ENCODE results near the gene LCN12. TPM values are rescaled to one million over a fixed set of nuclear protein-coding genes. Genes with fewer than 3 reads are reported as not detected.

Gene LCN12
- total and polyA plus RNA-seq, 2 donors from 2014 or later: 35.5 to 42.9 TPM

GRCh38 chr9:136982232-136983051 is 30.4 kb downstream of the LCN12 start, which contains the start of gene LCNL1:
LCNL1 (plus strand) TSS chr9:136982993; CDS start chr9:136983587, 594 bp downstream.
- Histone ChIP-seq H3K27me3 (ENCODE audit: control insufficient read depth, insufficient read depth, low read length) (peaks cover 7% of the 10 kb centered on the region), H3K9me3 (ENCODE audit: control insufficient read depth in 2 of 3, insufficient read depth in 1 of 3, low read length in 3 of 3) (no peaks in the 10 kb centered on the region), H3K36me3 (ENCODE audit: control insufficient read depth in 2 of 3, insufficient read depth in 3 of 3, low read length in 3 of 3) (peaks cover 0 to 3% (median 0%) of the 10 kb centered on the region in 3 donors), H3K4me1 (ENCODE audit: control insufficient read depth in 2 of 3, insufficient read depth in 2 of 3, low read depth in 1 of 3, low read length in 3 of 3) (peaks cover 0 to 5% (median 0%) of the 10 kb centered on the region in 3 donors), H3K9ac (ENCODE audit: low read length in 3 of 3) (no peak within 1 kb of the TSS), H3K27ac (ENCODE audit: low read depth in 2 of 2, low read length in 2 of 2) (peak within 1 kb of the TSS; percentile 51 to 80), H3K4me3 (ENCODE audit: low read length in 3 of 3) (no peak within 1 kb of the TSS)
- FAIRE-seq (no peak), DNase-seq (no peak)
- intact Hi-C loops (cut with DNase I): no loop called here
- TF ChIP-seq CTCF (IDR thresholded peaks at IDR 0.05; ENCODE audit: borderline replicate concordance, extremely low read depth, insufficient read depth): no peak

- no peak for TF ChIP-seq CTCF (IDR thresholded peaks at IDR 0.05; ENCODE audit: borderline replicate concordance, extremely low read depth, insufficient read depth)
- no peak for FAIRE-seq
These were observed 31.1 kb downstream of the LCN12 start for GRCh38 chr9:136983167-136983566.

GRCh38 chr9:136983656-136984314 is 31.7 kb downstream of the LCN12 start:
- H3K4me1 ChIP-seq (ENCODE audit: control insufficient read depth in 2 of 3, insufficient read depth in 2 of 3, low read depth in 1 of 3, low read length in 3 of 3): no peaks in the 10 kb centered on the region
- no peak overlapping the region for H3K4me3 ChIP-seq (ENCODE audit: low read length in 3 of 3)
- intact Hi-C loops (cut with DNase I): no loop called here
- H3K27me3 ChIP-seq (ENCODE audit: control insufficient read depth, insufficient read depth, low read length): peaks cover 7% of the 10 kb centered on the region
- H3K36me3 ChIP-seq (ENCODE audit: control insufficient read depth in 2 of 3, insufficient read depth in 3 of 3, low read length in 3 of 3): peaks cover 0 to 3% (median 0%) of the 10 kb centered on the region in 3 donors
- no peak overlapping the region for H3K27ac ChIP-seq (ENCODE audit: low read depth in 2 of 2, low read length in 2 of 2)
- H3K9me3 ChIP-seq (ENCODE audit: control insufficient read depth in 2 of 3, insufficient read depth in 1 of 3, low read length in 3 of 3): no peaks in the 10 kb centered on the region
- FAIRE-seq: no peak
- DNase-seq: no peak
- no peak for TF ChIP-seq CTCF (IDR thresholded peaks at IDR 0.05; ENCODE audit: borderline replicate concordance, extremely low read depth, insufficient read depth)
- no peak overlapping the region for H3K9ac ChIP-seq (ENCODE audit: low read length in 3 of 3)

More at GRCh38 chr9:136983167-136983566, 31.1 kb downstream of the LCN12 start:
- Histone ChIP-seq H3K27me3 (ENCODE audit: control insufficient read depth, insufficient read depth, low read length) (peaks cover 7% of the 10 kb centered on the region), H3K9ac (ENCODE audit: low read length in 3 of 3) (no peak overlapping the region), H3K27ac (ENCODE audit: low read depth in 2 of 2, low read length in 2 of 2) (no peak overlapping the region), H3K4me3 (ENCODE audit: low read length in 3 of 3) (no peak overlapping the region), H3K36me3 (ENCODE audit: control insufficient read depth in 2 of 3, insufficient read depth in 3 of 3, low read length in 3 of 3) (peaks cover 0 to 3% (median 0%) of the 10 kb centered on the region in 3 donors), H3K9me3 (ENCODE audit: control insufficient read depth in 2 of 3, insufficient read depth in 1 of 3, low read length in 3 of 3) (no peaks in the 10 kb centered on the region), H3K4me1 (ENCODE audit: control insufficient read depth in 2 of 3, insufficient read depth in 2 of 3, low read depth in 1 of 3, low read length in 3 of 3) (no peaks in the 10 kb centered on the region)
- intact Hi-C loops (cut with DNase I): no loop called here
- DNase-seq: no peak

Measured in kidney (tissue), 14 donors.